ENCODE data around the gene MRPL10. TPM values are rescaled to one million over a fixed set of nuclear protein-coding genes. Genes with fewer than 3 reads are reported as not detected.

Gene MRPL10
- total RNA-seq, 5 donors from 2014 or later (not counting 1 experiment from before 2014, with no cell fraction given): 34.1 to 60.1 (median 41.6) TPM

GRCh38 chr17:47845716-47846075 is 14.4 kb upstream of the MRPL10 start:
- Mint-ChIP-seq H3K36me3 (no peaks in the 10 kb centered on the region), H3K4me1 (peaks cover 33 to 41% (median 40%) of the 10 kb centered on the region in 3 donors), H3K4me3 (no peak overlapping the region), H3K27ac (no peak overlapping the region), H3K9me3 (no peaks in the 10 kb centered on the region), H3K27me3 (peaks cover 46 to 57% of the 10 kb centered on the region in 2 donors)
- ChIA-PET CTCF (interaction anchor here (2.4 to 3.1 kb wide), 2 partner anchors 44 to 45 kb away, joined by 5 to 25 read pairs; no protein-coding TSS in a partner anchor), POLR2A (no interaction called here)
- H3K9me3 ChIP-seq: no peaks in the 10 kb centered on the region
- no peak overlapping the region for H3K4me3 ChIP-seq (ENCODE audit: control insufficient read depth in 1 of 2, extremely low read depth in 1 of 2, low read length in 1 of 2)
- no peak for ATAC-seq (replicated peaks in 1 of 4)
- H3K4me1 ChIP-seq (ENCODE audit: control insufficient read depth in 1 of 2, extremely low read depth in 1 of 2, insufficient read depth in 2 of 2, low read length in 2 of 2): peaks cover 4 to 38% of the 10 kb centered on the region in 2 experiments
- H3K36me3 ChIP-seq (ENCODE audit: control insufficient read depth in 2 of 2, extremely low read depth in 1 of 2, insufficient read depth in 1 of 2, low read length in 1 of 2): no peaks in the 10 kb centered on the region
- H3K27me3 ChIP-seq (replicated peaks in 1 of 2; ENCODE audit: control insufficient read depth in 2 of 2, extremely low read depth in 1 of 2, insufficient read depth in 2 of 2, low read length in 1 of 2): peaks cover 19 to 70% of the 10 kb centered on the region in 2 experiments
- WGBS (ENCODE audit: insufficient coverage): no CpG with 5 or more reads among the region's 3 CpGs
- no peak overlapping the region for H3K27ac ChIP-seq (ENCODE audit: low read length)
- DNase-seq: no peak

GRCh38 chr17:47844814-47845715 is 13.7 kb upstream of the MRPL10 start:
- H3K4me1 Mint-ChIP-seq: peaks cover 34 to 40% (median 40%) of the 10 kb centered on the region in 3 donors
- POLR2A ChIA-PET: no interaction called here
- H3K27me3 Mint-ChIP-seq: peaks cover 42 to 51% of the 10 kb centered on the region in 2 donors
- Histone ChIP-seq H3K27ac (ENCODE audit: low read length) (no peak overlapping the region), H3K27me3 (replicated peaks in 1 of 2; ENCODE audit: control insufficient read depth in 2 of 2, extremely low read depth in 1 of 2, insufficient read depth in 2 of 2, low read length in 1 of 2) (peaks cover 16 to 64% of the 10 kb centered on the region in 2 experiments), H3K4me3 (ENCODE audit: control insufficient read depth in 1 of 2, extremely low read depth in 1 of 2, low read length in 1 of 2) (no peak overlapping the region), H3K36me3 (ENCODE audit: control insufficient read depth in 2 of 2, extremely low read depth in 1 of 2, insufficient read depth in 1 of 2, low read length in 1 of 2) (no peaks in the 10 kb centered on the region), H3K4me1 (ENCODE audit: control insufficient read depth in 1 of 2, extremely low read depth in 1 of 2, insufficient read depth in 2 of 2, low read length in 2 of 2) (peaks cover 2 to 38% of the 10 kb centered on the region in 2 experiments), H3K9me3 (no peaks in the 10 kb centered on the region)
- DNase-seq (no peak), ATAC-seq (replicated peaks in 1 of 4) (no peak)
- H3K36me3 Mint-ChIP-seq: no peaks in the 10 kb centered on the region
- H3K4me3 Mint-ChIP-seq: no peak overlapping the region
- CTCF ChIA-PET: interaction anchor here (2.4 to 3.1 kb wide), 2 partner anchors 44 to 45 kb away, joined by 5 to 25 read pairs; no protein-coding TSS in a partner anchor
- WGBS (ENCODE audit: insufficient coverage): no CpG with 5 or more reads among the region's 4 CpGs
- no peak overlapping the region for H3K27ac Mint-ChIP-seq
- no peaks in the 10 kb centered on the region for H3K9me3 Mint-ChIP-seq

- Histone ChIP-seq H3K4me1 (ENCODE audit: control insufficient read depth in 1 of 2, extremely low read depth in 1 of 2, insufficient read depth in 2 of 2, low read length in 2 of 2) (peaks cover 3 to 38% of the 10 kb centered on the region in 2 experiments), H3K9me3 (no peaks in the 10 kb centered on the region), H3K36me3 (ENCODE audit: control insufficient read depth in 2 of 2, extremely low read depth in 1 of 2, insufficient read depth in 1 of 2, low read length in 1 of 2) (peaks cover 1 to 3% of the 10 kb centered on the region in 2 donors), H3K4me3 (ENCODE audit: control insufficient read depth in 1 of 2, extremely low read depth in 1 of 2, low read length in 1 of 2) (no peak overlapping the region), H3K27me3 (replicated peaks in 1 of 2; ENCODE audit: control insufficient read depth in 2 of 2, extremely low read depth in 1 of 2, insufficient read depth in 2 of 2, low read length in 1 of 2) (peaks cover 16 to 57% of the 10 kb centered on the region in 2 experiments), H3K27ac (ENCODE audit: low read length) (no peak overlapping the region)
- Mint-ChIP-seq H3K9me3 (no peaks in the 10 kb centered on the region), H3K27me3 (peaks cover 36 to 42% of the 10 kb centered on the region in 2 donors), H3K27ac (no peak overlapping the region), H3K36me3 (no peaks in the 10 kb centered on the region), H3K4me3 (no peak overlapping the region), H3K4me1 (peaks cover 37 to 41% (median 39%) of the 10 kb centered on the region in 3 donors)
- ChIA-PET CTCF (interaction anchor here (0.5 to 3.1 kb wide), 3 partner anchors 45 to 151 kb away, joined by 5 to 25 read pairs (median 14); no protein-coding TSS in a partner anchor), POLR2A (no interaction called here)
- 70% methylated on average over 2 of the region's 5 CpGs for WGBS (ENCODE audit: insufficient coverage)
- no peak for ATAC-seq (replicated peaks in 1 of 4)
- DNase-seq: no peak
These were observed 12.9 kb upstream of the MRPL10 start for GRCh38 chr17:47844227-47844626.

GRCh38 chr17:47843391-47843730 is 12.0 kb upstream of the MRPL10 start:
- 92% methylated on average over 2 of the region's 6 CpGs for WGBS (ENCODE audit: insufficient coverage)
- Mint-ChIP-seq H3K27me3 (peaks cover 28 to 34% of the 10 kb centered on the region in 2 donors), H3K9me3 (no peaks in the 10 kb centered on the region), H3K27ac (peak overlapping the region in 1 of 2 donors; percentile 18), H3K4me1 (peaks cover 38 to 40% (median 39%) of the 10 kb centered on the region in 3 donors), H3K36me3 (no peaks in the 10 kb centered on the region), H3K4me3 (no peak overlapping the region)
- POLR2A ChIA-PET: no interaction called here
- DNase-seq (no peak), ATAC-seq (replicated peaks in 1 of 4) (no peak)
- Histone ChIP-seq H3K27ac (ENCODE audit: low read length) (no peak overlapping the region), H3K27me3 (replicated peaks in 1 of 2; ENCODE audit: control insufficient read depth in 2 of 2, extremely low read depth in 1 of 2, insufficient read depth in 2 of 2, low read length in 1 of 2) (peaks cover 12 to 48% of the 10 kb centered on the region in 2 experiments), H3K36me3 (ENCODE audit: control insufficient read depth in 2 of 2, extremely low read depth in 1 of 2, insufficient read depth in 1 of 2, low read length in 1 of 2) (peaks cover 7% of the 10 kb centered on the region in 2 donors), H3K4me1 (ENCODE audit: control insufficient read depth in 1 of 2, extremely low read depth in 1 of 2, insufficient read depth in 2 of 2, low read length in 2 of 2) (peaks cover 3 to 38% of the 10 kb centered on the region in 2 experiments), H3K4me3 (ENCODE audit: control insufficient read depth in 1 of 2, extremely low read depth in 1 of 2, low read length in 1 of 2) (no peak overlapping the region), H3K9me3 (no peaks in the 10 kb centered on the region)
- CTCF ChIA-PET: interaction anchor here in 1 of 2 donors (1.3 to 3.2 kb wide), 4 partner anchors 46 to 52 kb away, joined by 3 to 27 read pairs (median 16); partner anchors contain the start of gene SP2

GRCh38 chr17:47841488-47842291 is 10.3 kb upstream of the MRPL10 start:
- Mint-ChIP-seq H3K36me3 (peaks cover 2% of the 10 kb centered on the region), H3K9me3 (no peaks in the 10 kb centered on the region), H3K4me1 (peaks cover 32 to 34% (median 32%) of the 10 kb centered on the region in 3 donors), H3K27me3 (peaks cover 22 to 28% of the 10 kb centered on the region in 2 donors), H3K27ac (peak overlapping the region; percentile 85 to 93), H3K4me3 (peak overlapping the region; percentile 94 to 96 (median 96))
- ATAC-seq (replicated peaks in 1 of 4) (no peak), DNase-seq (peak in 1 of 35 experiments; percentile 28)
- POLR2A ChIA-PET: interaction anchor here (1.0 to 1.6 kb wide), 2 partner anchors 10 to 52 kb away, joined by 4 read pairs; partner anchors contain the start of genes LRRC46 (in 1 of the 2) and MRPL10 (in 1 of the 2)
- H3K4me1 ChIP-seq (ENCODE audit: control insufficient read depth in 1 of 2, extremely low read depth in 1 of 2, insufficient read depth in 2 of 2, low read length in 2 of 2): peaks cover 3 to 23% of the 10 kb centered on the region in 2 experiments
- H3K4me3 ChIP-seq (ENCODE audit: control insufficient read depth in 1 of 2, extremely low read depth in 1 of 2, low read length in 1 of 2): peak overlapping the region in 1 of 2 donors; percentile 94
- peaks cover 12 to 31% of the 10 kb centered on the region in 2 experiments for H3K27me3 ChIP-seq (replicated peaks in 1 of 2; ENCODE audit: control insufficient read depth in 2 of 2, extremely low read depth in 1 of 2, insufficient read depth in 2 of 2, low read length in 1 of 2)
- peak overlapping the region; percentile 60 for H3K27ac ChIP-seq (ENCODE audit: low read length)
- peaks cover 14 to 18% of the 10 kb centered on the region in 2 donors for H3K36me3 ChIP-seq (ENCODE audit: control insufficient read depth in 2 of 2, extremely low read depth in 1 of 2, insufficient read depth in 1 of 2, low read length in 1 of 2)
- CTCF ChIA-PET: interaction anchor here (0.6 to 3.2 kb wide), 17 partner anchors 9 to 233 kb away, joined by 3 to 27 read pairs (median 5); partner anchors contain the start of genes CDK5RAP3 (in 1 of the 2), LRRC46 (in 1 of the 2), MRPL10 (in 1 of the 2) and PNPO (in 1 of the 2)
- no peaks in the 10 kb centered on the region for H3K9me3 ChIP-seq
- 62% methylated on average over 8 of the region's 16 CpGs for WGBS (ENCODE audit: insufficient coverage)
